ENCODE measurements around the gene STMN3.

- TF ChIP-seq POLR2AphosphoS5 (IDR thresholded peaks at IDR 0.05; ENCODE audit: borderline replicate concordance, low read depth, low read length) (no peak), EZH2 (IDR thresholded peaks at IDR 0.05) (no peak)
Observed at GRCh38 chr20:63667858-63668257, 14.6 kb upstream of the STMN3 start.

Measured in SK-N-MC (cell line).